ENCODE results near the gene NCAM2.

DNA sequence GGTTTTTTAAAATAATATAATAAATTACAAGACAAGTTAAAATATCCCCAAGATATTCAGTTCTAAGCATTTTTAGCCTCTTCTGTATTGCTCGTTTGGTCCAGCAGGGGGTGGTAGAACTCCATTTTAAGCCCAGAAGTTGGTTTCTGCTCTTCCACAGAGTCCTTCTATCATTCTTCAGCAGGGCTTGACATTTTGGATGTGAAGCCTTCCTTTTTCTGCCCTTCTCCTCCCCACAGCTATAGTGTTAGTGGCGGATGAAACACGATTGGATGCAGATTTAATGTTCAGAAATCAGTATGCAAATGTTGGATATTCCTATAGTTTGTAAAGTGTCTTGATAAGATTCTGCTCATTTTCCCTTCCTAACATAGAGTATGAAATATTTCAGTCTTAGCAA is 1.4 kb downstream of the NCAM2 start:
- TF ChIP-seq ZFX (IDR thresholded peaks at IDR 0.05), result no peak
- TF ChIP-seq, protein P1, sequence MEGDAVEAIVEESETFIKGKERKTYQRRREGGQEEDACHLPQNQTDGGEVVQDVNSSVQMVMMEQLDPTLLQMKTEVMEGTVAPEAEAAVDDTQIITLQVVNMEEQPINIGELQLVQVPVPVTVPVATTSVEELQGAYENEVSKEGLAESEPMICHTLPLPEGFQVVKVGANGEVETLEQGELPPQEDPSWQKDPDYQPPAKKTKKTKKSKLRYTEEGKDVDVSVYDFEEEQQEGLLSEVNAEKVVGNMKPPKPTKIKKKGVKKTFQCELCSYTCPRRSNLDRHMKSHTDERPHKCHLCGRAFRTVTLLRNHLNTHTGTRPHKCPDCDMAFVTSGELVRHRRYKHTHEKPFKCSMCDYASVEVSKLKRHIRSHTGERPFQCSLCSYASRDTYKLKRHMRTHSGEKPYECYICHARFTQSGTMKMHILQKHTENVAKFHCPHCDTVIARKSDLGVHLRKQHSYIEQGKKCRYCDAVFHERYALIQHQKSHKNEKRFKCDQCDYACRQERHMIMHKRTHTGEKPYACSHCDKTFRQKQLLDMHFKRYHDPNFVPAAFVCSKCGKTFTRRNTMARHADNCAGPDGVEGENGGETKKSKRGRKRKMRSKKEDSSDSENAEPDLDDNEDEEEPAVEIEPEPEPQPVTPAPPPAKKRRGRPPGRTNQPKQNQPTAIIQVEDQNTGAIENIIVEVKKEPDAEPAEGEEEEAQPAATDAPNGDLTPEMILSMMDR (IDR thresholded peaks at IDR 0.05 in 2 of 3, conservative IDR thresholded peaks at IDR 0.05 in 1 of 3; ENCODE audit: borderline replicate concordance in 1 of 3, insufficient read depth in 1 of 3, low read depth in 2 of 3, low read length in 2 of 3), result peak in 2 of 3 experiments; percentile 23 to 34; a peak in 3 of 6 replicates
- no peak for TF ChIP-seq EZH2 (IDR thresholded peaks at IDR 0.05)
- TF ChIP-seq TCF7L2 (IDR thresholded peaks at IDR 0.05; ENCODE audit: borderline replicate concordance, extremely low read depth, insufficient read depth, insufficient read length), result no peak
- TF ChIP-seq ZNF274 (IDR thresholded peaks at IDR 0.05; ENCODE audit: low read depth, low read length), result no peak

All from HCT116 (cell line).